HTR-8/SVneo (cell line): Measurements from ENCODE around the gene C13orf42.

Experiments used
- DNase-seq: peaks from one replicate; pipeline ENCODE4 v3.0.0; 2011; ENCODE audit warnings: low spot score, mixed read lengths; ENCODE audit not compliant: insufficient read length
- FAIRE-seq: peaks from 2 replicates; lab custom pipeline; 2011; peaks lifted over from hg19 to GRCh38; lab: Jason Lieb, UNC

The C13orf42 gene

GRCh38 chr13:51036418-51036817 is 74.7 kb downstream of the C13orf42 start:
- FAIRE-seq (no peak), DNase-seq (no peak)

GRCh38 chr13:51035978-51036377 is 75.1 kb downstream of the C13orf42 start:
- FAIRE-seq (no peak), DNase-seq (no peak)

GRCh38 chr13:51035469-51035868 is 75.6 kb downstream of the C13orf42 start:
- FAIRE-seq (no peak), DNase-seq (no peak)

- no peak for DNase-seq
- no peak for FAIRE-seq
These were observed 76.2 kb downstream of the C13orf42 start for GRCh38 chr13:51034906-51035305.

GRCh38 chr13:51033421-51034185 is 77.5 kb downstream of the C13orf42 start:
- FAIRE-seq, result no peak
- no peak for DNase-seq

- DNase-seq (no peak), FAIRE-seq (no peak)
These were observed 78.2 kb downstream of the C13orf42 start for GRCh38 chr13:51032831-51033230.
